IPS-20b (cell line): Measurements from ENCODE around the gene APBB2.
A peak's percentile ranks its signal among the peaks of the same experiment; 100 is the strongest.

Experiments
- H3K27ac ChIP-seq: one replicate; pipeline ENCODE4 v1.5.1; 2013; ENCODE audit warnings: low read length
- H3K27me3 ChIP-seq: 2 replicates; pipeline ENCODE4 v1.6.1; 2013; ENCODE audit warnings: mild to moderate bottlenecking, low read length, inconsistent platforms; ENCODE audit not compliant: insufficient read depth
- H3K36me3 ChIP-seq: 2 replicates; pipeline ENCODE4 v1.6.1; 2013; ENCODE audit warnings: low read depth, mild to moderate bottlenecking, inconsistent platforms, low read length, moderate library complexity; ENCODE audit not compliant: insufficient read depth
- H3K4me1 ChIP-seq: 2 replicates; pipeline ENCODE4 v1.6.1; 2013; ENCODE audit warnings: mild to moderate bottlenecking, control low read depth, inconsistent platforms, low read length, moderate library complexity; ENCODE audit not compliant: insufficient read depth
- H3K4me3 ChIP-seq: 2 replicates; pipeline ENCODE4 v1.5.1; 2013; ENCODE audit warnings: mild to moderate bottlenecking, low read length, inconsistent platforms
- H3K9ac ChIP-seq: 2 replicates; pipeline ENCODE4 v1.6.1; 2013; ENCODE audit warnings: low read depth, mild to moderate bottlenecking, inconsistent platforms, low read length, moderate library complexity
- H3K9me3 ChIP-seq: 2 replicates; pipeline ENCODE4 v1.6.1; 2013; ENCODE audit warnings: mild to moderate bottlenecking, low read depth, low read length, inconsistent platforms; ENCODE audit not compliant: insufficient read depth

Gene APBB2

DNA sequence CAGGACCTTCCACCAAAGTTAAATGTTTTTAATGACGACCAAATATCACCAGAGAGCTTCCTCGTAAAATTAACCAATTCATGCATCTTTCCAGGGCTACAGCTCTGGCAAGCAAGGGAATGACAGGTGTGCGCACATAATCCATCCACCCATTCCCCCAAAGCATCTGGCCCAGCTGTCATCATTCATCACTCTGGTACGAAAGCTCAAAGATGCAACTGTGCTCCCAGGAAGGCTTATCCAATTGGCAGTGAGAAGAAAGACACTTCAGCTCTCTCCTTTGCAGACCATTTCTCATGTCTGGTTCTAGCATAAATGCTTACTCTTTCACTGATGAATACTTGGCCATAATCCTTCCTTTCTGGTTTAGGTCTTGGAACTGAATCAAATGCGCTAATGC is 325.4 kb downstream of the APBB2 start:
- Histone ChIP-seq H3K9me3 (no peaks in the 10 kb centered on the region), H3K36me3 (peaks cover 5% of the 10 kb centered on the region), H3K4me3 (no peak overlapping the region), H3K27ac (no peak overlapping the region), H3K27me3 (no peaks in the 10 kb centered on the region), H3K9ac (no peak overlapping the region), H3K4me1 (no peaks in the 10 kb centered on the region)

DNA sequence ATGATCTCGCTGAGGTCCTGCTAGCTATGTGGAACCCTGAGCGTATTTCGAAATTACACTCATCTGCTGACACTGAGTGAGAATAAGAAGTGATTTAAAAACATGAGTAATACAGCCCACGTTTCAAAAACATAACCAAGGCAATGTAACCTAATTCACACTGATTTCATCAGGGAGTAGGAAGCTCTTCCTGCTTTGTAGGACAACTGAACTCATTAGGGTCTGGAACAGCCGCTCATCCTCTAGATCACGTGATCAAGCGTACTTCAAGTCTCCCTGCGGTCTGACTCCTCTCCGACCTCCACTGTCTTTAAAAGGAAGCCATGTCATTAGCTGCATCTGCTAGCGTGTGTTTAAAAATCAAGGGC is 326.6 kb downstream of the APBB2 start:
- Histone ChIP-seq H3K27ac (no peak overlapping the region), H3K27me3 (no peaks in the 10 kb centered on the region), H3K9ac (no peak overlapping the region), H3K9me3 (no peaks in the 10 kb centered on the region), H3K36me3 (peaks cover 5% of the 10 kb centered on the region), H3K4me3 (no peak overlapping the region), H3K4me1 (no peaks in the 10 kb centered on the region)

DNA sequence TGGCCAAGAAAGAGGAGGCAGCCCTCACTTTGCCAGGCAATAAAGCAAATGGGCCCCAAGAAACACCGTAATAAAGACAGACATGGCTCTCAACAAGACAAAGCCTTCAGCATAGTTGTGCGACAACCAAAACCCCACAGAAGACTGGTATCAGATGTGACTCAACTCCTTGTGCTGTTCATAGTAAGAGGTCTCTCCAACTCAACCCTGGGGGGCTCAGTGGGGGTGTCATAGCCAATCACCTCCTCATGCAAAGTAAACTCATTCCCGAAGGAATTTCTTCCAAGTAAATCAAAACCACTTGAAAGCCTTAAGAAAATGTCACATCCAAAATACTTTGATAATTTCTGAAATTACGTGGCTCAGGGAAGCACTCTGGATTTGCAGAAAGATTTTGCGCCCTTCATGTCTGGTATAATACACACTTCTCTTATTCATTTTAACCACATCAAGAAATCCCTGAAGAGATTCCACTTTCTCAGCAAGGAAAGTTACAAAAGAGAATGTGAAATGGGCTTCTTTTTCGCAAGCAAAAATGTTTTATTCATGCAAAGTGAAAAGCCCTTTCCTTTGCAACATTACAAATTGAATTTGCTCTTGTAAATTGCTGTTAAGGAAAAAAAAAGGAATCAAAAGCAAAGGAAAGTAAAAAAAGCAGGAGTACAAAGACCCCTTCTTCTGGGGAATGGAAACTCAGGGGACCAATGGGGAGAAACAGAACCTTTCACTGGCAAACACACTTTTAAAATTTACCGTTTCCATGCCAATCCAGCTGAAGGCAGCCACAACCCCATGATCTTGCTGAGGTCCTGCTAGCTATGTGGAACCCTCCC is 327.2 kb downstream of the APBB2 start:
- H3K4me3 ChIP-seq, result no peak overlapping the region
- H3K27me3 ChIP-seq, result no peaks in the 10 kb centered on the region
- H3K9me3 ChIP-seq, result no peaks in the 10 kb centered on the region
- no peaks in the 10 kb centered on the region; the same call in 1 of the 2 replicates for H3K36me3 ChIP-seq
- H3K4me1 ChIP-seq, result no peaks in the 10 kb centered on the region
- no peak overlapping the region for H3K27ac ChIP-seq
- 0 out of 2 replicates have a peak overlapping the region, but pooled peaks have one; percentile 1 for H3K9ac ChIP-seq

GRCh38 chr4:40881851-40882250 is 332.5 kb downstream of the APBB2 start:
- Histone ChIP-seq H3K9me3 (no peaks in the 10 kb centered on the region), H3K4me1 (no peaks in the 10 kb centered on the region), H3K4me3 (no peak overlapping the region), H3K27me3 (no peaks in the 10 kb centered on the region), H3K9ac (no peak overlapping the region), H3K27ac (no peak overlapping the region), H3K36me3 (no peaks in the 10 kb centered on the region)

DNA sequence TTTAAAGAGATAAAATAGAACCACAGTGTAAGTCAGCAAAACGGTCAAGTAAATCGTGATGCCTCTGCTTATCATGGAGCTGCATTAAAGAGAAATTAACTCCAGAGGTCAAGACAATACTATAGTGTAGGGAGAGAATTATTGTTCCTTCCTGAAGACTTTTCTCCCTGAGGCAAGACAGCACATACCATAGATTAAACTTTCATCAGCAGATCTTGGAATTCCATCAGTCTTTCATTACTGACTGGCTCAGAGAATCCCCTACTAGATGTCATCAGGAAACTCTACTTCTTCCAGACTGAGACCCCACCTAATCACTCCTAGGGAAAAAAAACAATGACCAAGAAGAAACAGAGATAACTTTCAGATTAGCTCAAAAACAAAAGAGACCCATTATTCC is 333.2 kb downstream of the APBB2 start:
- no peaks in the 10 kb centered on the region for H3K9me3 ChIP-seq
- H3K4me3 ChIP-seq, result no peak overlapping the region
- H3K4me1 ChIP-seq, result no peaks in the 10 kb centered on the region
- no peaks in the 10 kb centered on the region for H3K27me3 ChIP-seq
- H3K9ac ChIP-seq, result no peak overlapping the region
- H3K27ac ChIP-seq, result no peak overlapping the region
- H3K36me3 ChIP-seq, result no peaks in the 10 kb centered on the region

DNA sequence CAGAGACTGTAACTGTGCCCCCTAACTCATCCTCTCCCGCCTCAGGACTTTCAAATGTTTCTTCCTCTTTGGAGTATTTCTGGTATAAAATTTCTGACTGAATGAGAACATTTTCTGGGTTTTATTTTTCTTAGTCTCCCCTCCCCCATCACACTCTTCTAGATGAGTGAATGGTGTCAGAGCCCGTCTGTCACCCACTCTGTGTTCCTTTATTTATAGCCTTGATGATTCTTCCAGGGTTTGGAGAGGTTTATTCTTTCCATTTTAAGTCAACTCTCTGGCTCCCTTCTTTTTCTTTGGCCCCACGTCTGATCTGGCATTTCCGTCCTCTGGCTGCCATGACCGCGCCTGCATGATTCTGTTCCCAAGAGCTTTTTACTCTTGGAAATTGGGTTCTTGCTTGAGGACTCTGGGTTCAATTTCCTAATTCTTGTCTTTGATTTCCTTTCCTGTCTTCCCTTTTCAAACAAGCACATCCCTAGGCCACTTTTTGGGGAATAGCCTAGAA is 335.7 kb downstream of the APBB2 start:
- Histone ChIP-seq H3K4me1 (peaks cover 9% of the 10 kb centered on the region; the same call in 1 of the 2 replicates), H3K27me3 (no peaks in the 10 kb centered on the region), H3K27ac (no peak overlapping the region), H3K9me3 (no peaks in the 10 kb centered on the region), H3K9ac (no peak overlapping the region), H3K4me3 (no peak overlapping the region), H3K36me3 (no peaks in the 10 kb centered on the region)

GRCh38 chr4:40877081-40877480 is 337.3 kb downstream of the APBB2 start:
- H3K36me3 ChIP-seq, result no peaks in the 10 kb centered on the region
- no peak overlapping the region for H3K4me3 ChIP-seq
- no peaks in the 10 kb centered on the region for H3K9me3 ChIP-seq
- no peaks in the 10 kb centered on the region for H3K27me3 ChIP-seq
- H3K27ac ChIP-seq, result no peak overlapping the region
- no peak overlapping the region for H3K9ac ChIP-seq
- H3K4me1 ChIP-seq, result peaks cover 9% of the 10 kb centered on the region; the same call in 1 of the 2 replicates

DNA sequence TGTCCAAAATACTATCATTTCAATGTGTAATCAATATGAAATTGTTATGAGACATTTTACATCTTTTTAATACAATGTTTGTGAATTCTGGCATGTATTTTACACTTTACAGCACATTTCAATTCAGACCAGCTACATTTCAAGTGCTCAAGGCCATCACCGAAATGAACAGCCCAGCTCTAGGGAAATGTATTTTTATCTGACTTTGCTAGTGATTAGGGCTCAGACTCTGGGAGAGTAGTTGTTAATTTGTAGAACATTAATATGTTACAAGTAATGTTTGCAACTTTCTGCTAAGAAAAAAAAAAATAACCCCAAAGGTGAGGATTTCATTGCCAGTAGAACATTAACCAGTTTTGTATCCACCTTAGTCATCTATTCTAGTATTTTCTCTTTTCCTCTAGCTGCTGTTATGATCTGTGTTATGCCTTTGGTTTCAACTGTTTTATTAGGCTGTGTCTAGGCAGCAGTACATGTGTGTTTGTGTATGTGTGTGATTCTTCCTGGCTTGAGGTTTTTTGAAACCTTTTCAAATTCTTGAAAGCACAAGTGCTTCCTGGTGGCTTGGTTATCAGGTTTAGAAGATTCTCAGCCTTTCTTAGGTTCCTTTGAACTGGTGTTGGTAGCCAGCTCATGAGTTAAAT is 338.7 kb downstream of the APBB2 start:
- Histone ChIP-seq H3K36me3 (no peaks in the 10 kb centered on the region), H3K4me1 (peaks cover 9% of the 10 kb centered on the region; the same call in 1 of the 2 replicates), H3K9ac (no peak overlapping the region), H3K4me3 (no peak overlapping the region), H3K27me3 (no peaks in the 10 kb centered on the region), H3K27ac (no peak overlapping the region), H3K9me3 (no peaks in the 10 kb centered on the region)

GRCh38 chr4:40874901-40875300 is 339.4 kb downstream of the APBB2 start:
- Histone ChIP-seq H3K4me3 (no peak overlapping the region), H3K36me3 (no peaks in the 10 kb centered on the region), H3K27me3 (no peaks in the 10 kb centered on the region), H3K27ac (no peak overlapping the region), H3K9ac (no peak overlapping the region), H3K9me3 (no peaks in the 10 kb centered on the region), H3K4me1 (peaks cover 9% of the 10 kb centered on the region; the same call in 1 of the 2 replicates)

DNA sequence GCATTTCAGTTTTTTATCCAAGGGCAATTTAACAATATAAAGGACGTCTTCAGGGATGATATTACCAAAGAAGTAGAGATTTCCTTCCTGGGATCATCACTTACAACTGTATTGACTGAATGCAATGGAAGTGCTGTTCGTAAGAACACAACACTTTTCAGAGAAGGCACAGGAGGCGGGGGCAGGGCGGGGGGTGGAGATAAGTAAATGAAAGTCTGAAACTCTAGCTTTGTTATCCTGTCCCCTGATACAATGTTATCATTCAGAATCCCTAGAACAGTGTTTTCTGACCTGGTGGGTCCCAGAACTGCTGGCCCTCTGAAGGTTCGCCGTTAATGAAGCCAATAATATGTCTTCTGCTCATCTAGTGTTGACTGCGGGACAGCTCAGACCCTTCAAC is 340.0 kb downstream of the APBB2 start:
- Histone ChIP-seq H3K9ac (no peak overlapping the region), H3K36me3 (no peaks in the 10 kb centered on the region), H3K4me1 (peaks cover 9% of the 10 kb centered on the region; the same call in 1 of the 2 replicates), H3K9me3 (no peaks in the 10 kb centered on the region), H3K27me3 (no peaks in the 10 kb centered on the region), H3K4me3 (no peak overlapping the region), H3K27ac (no peak overlapping the region)

DNA sequence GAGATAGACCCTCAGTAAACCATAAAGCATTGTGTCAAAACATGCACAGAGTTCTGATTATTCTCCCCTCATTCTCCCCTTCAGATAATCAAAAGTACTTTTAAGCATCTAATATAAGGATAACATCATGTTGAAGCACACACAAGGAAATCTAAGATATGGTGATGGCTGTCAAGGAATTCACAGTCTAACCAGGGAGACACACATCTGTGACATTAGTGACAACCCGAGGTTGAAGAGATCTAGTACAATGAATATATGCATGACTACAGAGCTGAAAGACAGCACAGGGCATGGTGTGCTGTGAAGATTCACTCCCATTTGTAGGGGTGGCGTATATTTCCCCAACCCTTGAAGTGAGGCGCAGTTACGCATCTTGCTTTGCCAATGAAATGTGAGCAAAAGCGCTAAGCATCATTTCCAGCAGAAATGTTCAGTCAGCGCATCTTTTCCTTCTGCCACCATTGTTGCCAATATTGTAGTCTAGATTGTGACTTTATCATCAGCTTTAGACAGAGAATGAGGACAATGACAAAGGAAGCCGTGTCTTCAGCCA is 342.6 kb downstream of the APBB2 start:
- H3K4me1 ChIP-seq, result peaks cover 9% of the 10 kb centered on the region; the same call in 1 of the 2 replicates
- H3K36me3 ChIP-seq, result no peaks in the 10 kb centered on the region
- no peak overlapping the region for H3K9ac ChIP-seq
- H3K27me3 ChIP-seq, result no peaks in the 10 kb centered on the region
- no peak overlapping the region for H3K4me3 ChIP-seq
- H3K27ac ChIP-seq, result no peak overlapping the region
- no peaks in the 10 kb centered on the region for H3K9me3 ChIP-seq
